Bone marrow (tissue), 2 donors: ENCODE data around the gene FRMD3.
"Not testable (repeated sequence)": the region's sequence is repeated elsewhere in the genome, so short reads cannot be mapped to it uniquely, and the experiment has no call there.

Source experiments
- DNase-seq, 2 donors: peaks; one replicate each; lab custom pipeline; 2025; lab: John Stamatoyannopoulos, UW

Gene FRMD3

DNA sequence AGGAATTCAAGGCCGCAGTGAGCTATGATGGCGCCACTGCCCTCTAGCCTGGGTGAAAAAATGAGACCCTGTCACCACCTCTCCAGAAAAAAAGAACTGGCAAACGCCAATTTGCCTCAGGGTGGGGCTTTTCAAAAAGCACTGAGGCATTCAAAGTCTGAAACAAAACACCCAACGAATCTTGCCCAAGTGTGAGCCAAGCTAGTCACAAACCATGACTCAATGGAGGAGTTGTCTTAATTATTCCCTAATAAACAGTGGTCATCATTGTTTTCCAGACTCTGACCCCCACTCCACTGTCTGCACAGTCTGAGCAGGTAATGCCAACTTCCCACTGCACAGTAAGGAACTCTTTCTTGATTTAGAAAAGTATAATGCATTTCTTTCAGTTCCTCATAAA is 16.8 kb downstream of the FRMD3 start:
- no peak for DNase-seq

DNA sequence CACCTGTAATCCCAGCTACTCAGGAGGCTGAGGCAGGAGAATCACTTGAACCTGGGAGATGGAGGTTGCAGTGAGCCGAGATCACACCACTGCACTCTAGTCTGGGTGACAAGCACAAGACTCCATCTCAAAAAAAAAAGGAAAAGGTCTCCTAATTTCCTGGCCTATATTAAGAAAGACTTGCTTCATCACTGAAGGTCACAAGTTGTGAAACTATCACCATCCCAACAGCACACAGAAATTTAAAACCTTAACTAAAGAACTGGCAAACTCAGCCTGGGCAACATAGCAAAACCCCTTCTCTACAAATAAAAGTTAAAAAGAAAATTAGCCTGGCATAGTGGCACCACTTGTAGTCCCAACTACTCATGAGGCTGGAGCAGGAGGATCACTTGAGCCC is 17.2 kb downstream of the FRMD3 start:
- DNase-seq = no peak

DNA sequence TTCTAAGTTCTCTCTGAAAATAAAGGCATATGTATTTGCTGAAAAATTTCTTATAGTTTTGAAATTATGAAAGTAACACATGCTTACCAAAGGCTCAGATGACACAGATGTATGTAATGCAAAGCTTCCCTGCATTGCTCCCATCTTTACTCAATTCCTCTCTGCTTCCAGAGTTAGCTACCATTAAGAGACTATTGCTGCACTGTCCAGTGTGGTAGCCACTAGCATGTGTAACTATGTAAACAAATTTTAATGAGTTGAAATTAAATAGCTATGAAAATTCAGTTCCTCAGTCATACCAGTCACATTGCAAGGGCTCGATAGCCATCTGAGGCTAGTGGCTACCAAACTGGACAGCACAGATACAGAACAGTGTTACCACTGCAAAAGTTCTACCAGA is 17.9 kb downstream of the FRMD3 start:
- DNase-seq = no peak

DNA sequence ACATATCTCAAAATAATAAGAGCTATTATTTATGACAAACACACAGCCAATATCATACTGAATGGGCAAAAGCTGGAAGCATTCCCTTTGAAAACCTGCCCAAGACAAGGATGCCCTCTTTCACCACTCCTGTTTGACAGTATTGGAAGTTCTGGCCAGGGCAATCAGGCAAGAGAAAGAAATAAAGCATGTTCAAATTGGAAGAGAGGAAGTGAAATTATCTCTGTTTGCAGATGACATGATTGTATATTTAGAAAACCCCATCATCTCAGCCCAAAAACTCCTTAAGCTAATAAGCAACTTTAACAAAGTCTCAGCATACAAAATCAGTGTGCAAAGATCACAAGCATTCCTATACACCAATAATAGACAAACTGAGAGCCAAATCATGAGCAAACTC is 20.2 kb downstream of the FRMD3 start:
- not testable (repeated sequence) for DNase-seq

DNA sequence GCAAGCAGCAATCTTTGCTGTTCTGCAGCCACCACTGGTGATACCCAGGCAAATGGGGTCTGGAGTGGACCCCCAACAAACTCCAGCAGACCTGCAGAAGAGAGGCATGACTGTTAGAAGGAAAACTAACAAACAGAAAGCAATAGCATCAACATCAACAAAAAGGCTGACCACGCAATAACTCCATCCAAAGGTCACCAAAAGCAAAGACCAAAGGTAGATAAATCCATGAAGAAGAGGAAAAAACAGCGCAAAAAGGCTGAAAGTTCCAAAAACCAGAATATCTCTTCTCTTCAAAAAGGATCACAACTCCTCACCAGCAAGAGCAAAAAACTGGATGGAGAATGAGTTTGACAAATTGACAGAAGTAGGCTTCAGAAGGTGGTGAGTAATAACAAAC is 23.4 kb downstream of the FRMD3 start:
- no peak for DNase-seq

DNA sequence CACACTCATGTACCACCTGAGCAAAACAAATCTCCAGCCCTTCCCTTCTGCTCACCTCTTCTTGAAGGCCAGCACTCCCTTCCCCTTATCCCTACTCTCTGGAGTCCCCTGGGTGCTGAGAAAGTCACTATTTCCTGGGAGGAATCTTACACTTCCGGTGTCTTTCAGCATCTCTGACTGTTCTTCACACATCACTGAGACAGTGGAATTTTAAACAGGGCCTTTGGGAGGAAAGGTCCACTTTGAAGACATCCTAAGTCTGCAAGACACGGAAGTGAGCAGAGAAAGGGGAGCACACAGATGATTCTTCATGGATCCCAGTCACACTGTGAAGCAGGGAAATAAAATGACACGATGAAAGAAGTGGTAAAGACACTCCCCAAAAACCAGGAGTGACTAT is 25.6 kb downstream of the FRMD3 start:
- DNase-seq = no peak

DNA sequence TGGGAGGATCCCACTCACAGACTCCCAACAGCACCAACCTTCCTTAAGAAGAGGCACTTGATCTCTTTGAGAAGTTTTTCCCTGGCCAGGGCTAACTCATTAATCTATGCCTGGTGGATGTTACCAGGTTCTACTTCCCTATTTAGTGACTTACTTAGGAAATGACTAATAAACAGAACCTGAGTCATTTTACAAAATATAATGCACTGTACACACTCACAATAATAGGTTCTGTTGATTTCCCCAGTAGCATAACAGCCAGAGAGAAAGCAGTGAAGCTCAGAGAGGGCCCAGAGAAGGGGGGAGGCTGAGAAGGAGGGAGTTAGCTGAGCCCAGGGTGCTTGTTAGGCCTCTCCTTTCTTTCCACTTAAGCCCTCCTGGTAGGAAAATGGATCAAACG is 27.1 kb downstream of the FRMD3 start:
- peak; percentile 8 to 73 for DNase-seq

DNA sequence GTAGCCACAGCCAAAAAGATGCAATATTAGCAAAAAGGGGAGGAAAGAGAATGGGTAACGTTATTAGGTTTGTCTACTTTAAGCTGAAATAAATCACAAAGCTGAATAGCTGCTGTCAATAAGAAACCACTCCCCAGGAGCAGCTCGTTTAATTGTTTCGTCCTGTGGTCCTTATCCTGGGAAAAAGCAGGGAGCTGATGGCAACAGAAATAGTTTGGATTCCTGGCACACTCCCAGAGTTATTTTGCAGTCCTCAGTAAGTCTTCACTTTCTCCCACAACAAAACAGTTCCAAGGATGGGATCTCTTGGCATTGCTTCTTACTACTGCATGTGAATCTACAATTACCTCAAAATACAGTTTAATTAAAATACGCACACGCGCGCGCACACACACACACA is 28.8 kb downstream of the FRMD3 start:
- DNase-seq = no peak

DNA sequence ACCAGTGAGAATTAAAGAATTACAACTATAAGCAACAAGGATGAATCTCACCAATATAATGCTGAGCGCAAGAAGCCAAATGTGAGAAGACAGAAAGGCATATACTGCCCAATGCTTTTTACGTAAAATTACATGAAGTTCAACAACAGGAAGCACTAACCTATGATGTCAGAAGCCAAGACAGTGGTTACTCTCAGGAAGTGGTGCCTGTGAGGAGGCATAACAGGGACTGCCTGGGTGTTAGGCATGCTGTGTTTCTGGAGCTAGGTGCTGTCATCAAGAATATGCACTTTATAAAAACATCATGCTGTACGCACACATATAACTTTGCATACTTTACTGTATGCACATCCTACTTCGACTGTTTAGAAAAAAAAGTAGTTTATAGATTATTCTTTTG is 30.1 kb downstream of the FRMD3 start:
- DNase-seq = peak in 1 of 2 donors; percentile 5

DNA sequence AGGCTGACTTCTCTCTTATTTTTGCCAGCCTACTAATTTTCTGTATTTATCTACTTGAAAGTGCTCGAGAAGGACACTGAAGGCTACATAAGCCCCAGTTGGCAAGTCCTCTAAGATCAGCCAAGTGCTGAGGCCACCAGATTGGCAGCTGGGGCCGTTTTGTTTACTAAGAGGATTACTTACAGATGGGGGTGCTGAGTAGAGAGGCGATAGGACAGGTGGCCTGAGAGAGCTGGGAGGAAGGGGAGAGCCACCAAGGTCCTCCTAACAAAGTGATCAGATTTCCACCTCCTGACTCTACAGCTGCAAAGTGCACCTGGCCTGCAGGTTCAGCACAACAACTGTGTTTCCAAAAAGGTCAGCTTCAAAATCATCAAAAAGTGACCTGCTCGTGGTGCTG is 32.9 kb downstream of the FRMD3 start:
- no peak for DNase-seq

DNA sequence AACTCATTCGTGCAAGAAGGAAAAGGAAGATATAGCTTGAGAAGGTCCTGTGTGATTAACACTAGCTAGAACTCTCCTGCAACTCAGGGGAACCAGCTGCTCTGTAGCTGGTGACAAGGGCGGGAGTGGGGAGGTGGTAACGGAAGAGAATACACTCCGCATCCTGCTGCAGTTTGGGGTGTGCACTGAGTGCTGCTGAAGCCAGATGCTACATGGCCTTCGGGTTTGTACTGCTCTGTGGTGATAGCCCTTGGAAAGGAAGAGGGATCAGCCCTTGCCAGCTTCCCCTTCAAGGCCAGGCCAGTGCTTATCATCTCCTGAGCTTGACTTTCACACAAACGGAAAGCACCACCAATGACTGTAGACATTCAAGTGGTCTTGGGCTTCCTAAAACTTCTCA is 34.3 kb downstream of the FRMD3 start:
- peak in 1 of 2 donors; percentile 61 for DNase-seq

DNA sequence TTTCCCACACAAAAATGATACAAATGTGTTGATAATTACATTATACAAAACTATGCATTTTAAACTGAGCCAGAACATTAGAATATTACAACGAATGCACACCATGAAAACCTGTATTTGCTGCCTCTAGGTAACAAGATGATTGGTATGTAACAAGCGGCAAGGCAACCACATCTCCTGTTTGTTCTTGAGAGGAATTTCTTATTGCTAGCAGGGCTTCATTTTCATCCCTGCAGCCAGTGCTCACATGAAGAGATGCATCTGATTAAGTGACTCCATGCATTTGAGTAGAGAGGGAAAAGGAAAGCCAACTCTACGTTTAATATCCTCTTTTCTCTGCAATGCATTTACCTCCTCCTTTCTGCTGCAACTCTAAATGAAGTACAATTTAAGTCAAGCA is 36.6 kb downstream of the FRMD3 start:
- no peak for DNase-seq

DNA sequence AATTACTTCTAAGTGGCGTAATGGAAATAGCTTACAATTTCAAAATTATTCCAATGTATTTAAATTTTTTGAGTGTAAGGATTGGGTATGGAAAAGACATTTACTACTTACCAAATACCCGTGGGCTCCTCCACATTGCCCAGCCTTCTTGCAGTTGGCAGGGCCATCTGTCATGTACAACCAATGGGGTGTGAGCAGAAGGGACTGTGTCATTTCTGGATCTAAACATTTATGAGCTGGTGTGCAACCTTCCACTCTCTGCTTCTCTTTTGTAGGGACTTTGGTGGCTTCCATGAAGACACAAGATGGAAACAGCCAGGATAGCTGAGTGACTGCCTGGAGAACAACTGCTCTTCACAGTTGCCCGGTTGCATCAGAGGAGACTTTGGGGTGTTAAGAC is 40.8 kb downstream of the FRMD3 start:
- no peak for DNase-seq

DNA sequence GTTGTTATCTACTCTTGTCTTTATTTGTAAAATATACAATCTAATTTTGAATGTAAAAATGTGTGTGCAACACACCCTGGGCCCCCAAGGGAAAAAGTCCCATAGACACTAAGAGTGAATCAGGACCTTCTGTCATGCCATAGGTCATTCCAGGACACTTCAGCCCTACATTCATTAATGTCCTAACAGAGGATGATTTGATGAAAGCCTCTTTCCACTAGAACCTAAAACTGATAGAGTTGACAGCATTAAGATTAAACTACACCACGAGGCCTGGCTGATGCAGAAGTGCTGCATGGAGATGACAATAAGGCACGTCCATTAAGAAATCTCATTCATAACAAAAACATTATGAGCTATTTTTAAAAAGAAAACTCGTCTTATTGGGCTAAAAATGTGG is 46.2 kb downstream of the FRMD3 start:
- DNase-seq = no peak

DNA sequence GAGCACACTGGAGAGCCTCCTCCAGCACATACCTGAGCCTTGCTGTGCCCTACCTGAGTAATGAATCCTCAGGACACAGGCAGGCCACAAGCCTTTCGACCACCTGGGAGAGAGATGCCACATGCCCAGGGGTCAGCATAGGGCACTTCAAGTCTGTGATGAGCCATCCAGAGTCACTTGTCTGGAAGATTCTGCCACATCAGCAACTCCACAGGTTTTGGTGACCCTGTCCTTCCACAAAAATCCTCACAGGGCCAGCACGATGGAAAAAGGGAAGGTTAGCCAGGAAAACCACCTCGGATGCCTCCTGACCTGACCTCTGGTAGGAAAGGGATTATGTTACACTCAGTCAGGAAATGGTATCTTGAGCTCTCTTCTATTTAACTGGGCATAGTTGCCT is 46.8 kb downstream of the FRMD3 start:
- no peak for DNase-seq

DNA sequence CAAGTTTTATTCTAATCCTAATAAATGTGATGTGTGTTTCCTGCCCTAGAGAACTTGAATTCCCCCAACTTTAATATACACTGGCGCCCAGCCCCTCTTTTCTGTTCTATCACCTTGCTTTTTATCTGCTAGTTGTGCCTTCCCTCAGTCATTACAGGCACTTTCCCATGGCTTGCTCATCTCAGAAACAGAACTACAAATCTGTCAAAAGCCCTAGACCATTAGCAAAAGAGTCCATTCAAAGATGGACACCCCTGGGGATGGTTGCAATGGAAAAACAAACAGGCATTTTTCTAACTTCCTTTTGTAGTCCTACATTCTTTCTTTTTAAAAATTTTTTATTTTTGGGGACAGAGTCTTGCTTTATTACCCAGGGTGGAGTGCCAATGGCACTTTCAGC is 48.2 kb downstream of the FRMD3 start:
- no peak for DNase-seq

DNA sequence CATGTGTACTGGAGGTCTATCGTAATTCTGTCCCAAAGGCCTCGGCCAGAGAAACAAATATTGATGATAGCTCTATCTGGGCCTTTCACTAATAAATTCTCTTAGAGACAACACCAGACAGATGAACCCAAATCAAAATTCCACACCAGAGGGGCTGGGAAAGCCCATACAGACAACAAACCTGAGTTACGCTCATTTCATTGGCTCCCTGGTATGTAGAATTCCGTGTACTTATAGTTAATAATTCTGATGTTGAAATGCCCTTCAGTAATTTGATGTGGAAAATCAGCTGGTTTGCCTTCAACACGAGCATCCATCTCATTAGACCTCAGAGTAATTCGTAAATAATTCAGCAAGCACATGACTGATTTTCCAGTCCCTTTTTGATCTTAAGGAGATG is 53.2 kb downstream of the FRMD3 start:
- DNase-seq = no peak

DNA sequence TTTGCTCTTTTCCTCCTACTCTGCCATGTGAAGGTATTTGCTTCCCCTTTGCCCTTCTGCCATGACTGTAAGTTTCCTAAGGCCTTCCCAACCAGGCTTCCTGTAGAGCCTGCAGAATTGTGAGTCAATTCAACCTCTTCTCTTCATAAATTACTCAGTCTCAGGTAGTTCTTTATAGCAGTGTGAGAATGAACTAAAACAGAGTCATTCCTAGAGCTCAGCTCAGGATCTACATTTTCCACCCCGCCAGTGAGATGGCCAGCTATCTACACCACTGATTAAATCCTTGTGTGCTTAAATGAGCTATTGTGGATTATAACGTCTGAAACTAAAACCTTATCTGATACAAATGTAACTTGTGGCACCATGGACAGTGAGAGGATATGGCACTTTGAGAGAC is 55.0 kb downstream of the FRMD3 start:
- no peak for DNase-seq

DNA sequence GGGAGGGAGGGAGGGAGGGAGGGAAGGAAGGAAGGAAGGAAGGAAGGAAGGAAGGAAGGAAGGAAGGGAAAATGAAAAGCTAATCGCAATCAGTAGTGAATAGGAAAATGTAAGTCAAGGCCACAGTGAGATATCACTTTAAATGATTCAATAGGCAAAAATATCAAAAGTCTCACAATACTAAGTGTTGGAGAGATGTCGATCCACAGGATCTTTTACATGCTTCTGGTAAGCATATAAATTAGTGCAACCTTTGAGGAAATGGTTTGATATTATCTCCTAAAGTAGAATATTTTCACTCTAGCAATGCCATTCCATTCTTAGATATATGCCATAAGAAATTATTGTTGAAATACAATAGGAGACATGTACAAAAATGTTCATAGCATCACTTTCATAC is 58.4 kb downstream of the FRMD3 start:
- DNase-seq = no peak

DNA sequence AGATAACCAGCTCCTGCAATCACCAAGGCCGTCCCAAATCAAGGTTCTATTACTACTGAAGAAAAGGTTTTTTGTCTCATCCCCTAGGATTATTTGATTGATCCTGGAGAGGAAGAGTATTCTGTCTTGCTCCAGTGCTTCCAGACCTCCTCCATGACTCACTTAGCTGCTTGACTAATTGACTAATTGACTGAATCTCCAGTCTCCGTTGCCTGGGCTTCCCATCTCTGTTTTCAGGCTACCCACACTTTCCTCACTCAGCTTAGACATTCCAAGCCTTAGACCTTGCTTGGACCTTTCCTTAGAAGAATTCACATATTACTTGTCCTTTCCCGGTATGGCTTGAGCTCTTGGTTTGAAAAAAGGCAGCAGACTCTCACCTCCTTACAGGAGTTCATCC is 60.6 kb downstream of the FRMD3 start:
- no peak for DNase-seq

DNA sequence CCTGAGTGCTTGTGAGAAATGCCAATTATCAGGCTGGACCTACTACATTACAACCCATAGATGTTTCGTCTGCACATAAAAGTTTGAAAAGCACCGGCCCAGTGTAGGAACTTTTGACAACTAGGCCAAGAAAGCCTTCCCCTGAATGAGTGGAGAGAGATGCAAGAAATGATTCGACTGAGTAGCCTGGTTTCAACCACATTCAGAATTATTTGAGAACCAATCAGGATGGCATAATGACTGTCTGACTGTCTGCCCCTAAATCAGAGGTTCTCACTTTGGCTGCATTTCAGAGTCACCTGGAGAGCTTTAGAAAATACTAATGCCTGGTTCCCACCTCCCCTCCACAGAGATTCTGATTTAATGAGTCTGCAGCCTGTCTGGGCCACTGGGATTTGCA is 61.1 kb downstream of the FRMD3 start:
- DNase-seq = no peak

DNA sequence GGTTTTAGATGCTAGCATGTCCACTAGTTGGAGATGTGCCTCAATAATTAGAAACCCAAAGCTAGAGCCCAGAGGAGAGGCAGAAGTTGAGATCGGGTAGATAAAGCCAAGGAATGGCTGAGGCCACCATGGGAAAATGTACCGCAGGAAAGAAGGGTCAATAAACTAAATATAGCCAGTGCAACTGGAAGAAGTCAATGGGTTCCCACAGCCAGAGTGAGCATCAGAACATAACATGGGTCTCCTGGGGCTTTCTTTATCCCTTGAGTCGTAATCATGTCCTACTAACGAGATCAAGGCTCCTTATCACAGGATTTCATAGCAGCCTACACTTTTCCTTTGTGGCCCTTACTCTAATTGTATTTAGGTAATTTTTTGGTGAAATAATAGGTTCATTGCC is 61.7 kb downstream of the FRMD3 start:
- DNase-seq = no peak

DNA sequence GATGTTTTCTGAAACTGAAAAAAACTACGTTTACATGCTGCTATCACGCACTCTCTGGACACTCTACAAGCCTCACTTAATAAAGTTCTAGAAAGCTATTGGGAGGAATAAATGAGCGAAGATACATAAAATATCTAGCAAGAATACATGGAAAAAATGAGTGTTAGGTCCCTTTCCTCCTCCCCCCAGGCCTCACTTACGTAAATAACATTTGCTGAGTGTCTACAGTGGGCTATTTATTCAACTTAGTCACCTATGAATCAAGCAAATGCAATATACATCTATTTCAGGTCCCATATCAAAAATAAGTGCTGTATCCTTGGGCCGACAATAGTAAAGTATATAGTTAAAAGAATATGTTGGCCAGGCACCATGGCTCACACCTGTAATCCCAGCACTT is 62.5 kb downstream of the FRMD3 start:
- DNase-seq = no peak

DNA sequence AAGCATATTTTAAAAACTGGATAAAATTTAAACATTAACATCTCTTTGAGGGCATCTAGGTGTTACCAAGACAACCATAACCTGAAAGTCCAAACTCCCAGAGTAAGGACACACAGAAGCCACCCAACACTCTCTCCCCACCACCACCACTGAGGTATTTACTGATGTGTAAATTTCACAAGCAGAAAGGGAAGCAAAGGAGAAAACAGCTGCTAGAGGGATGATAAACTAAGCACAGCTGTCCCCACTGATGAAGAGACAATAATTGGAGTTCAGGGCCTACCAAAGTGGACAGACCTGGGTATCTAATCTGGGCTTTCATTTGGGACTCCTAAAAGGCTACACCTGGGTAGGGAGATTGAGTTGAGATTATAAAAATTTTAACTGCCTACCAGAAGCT is 63.6 kb downstream of the FRMD3 start:
- DNase-seq = no peak

DNA sequence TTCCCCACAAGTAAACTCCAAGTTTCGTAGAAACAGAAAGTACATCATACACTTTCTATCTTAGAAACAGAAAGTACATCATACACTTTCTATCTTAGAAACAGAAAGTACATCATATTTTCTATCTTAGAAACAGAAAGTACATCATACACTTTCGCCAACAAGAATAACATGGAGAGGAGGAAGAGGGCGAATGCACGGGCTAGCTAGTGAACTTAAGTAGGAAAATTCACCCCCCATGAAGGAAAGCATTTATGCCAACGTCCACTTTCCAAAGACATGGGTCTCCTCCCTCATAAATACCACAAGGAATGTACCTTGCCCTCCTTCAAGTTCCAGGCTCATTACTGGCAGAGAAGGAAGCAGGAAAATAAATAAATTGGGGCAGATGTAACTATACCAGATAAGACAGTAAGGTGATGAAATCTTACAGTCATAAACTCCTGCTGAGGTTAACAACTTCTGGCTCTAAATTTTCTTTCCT is 64.7 kb downstream of the FRMD3 start:
- peak in 1 of 2 donors; percentile 25 for DNase-seq
